Activated CD4-positive, alpha-beta T cell treated with anti-CD3 and anti-CD28 coated beads, Interleukin-2, Interleukin-4, amounts not matched to agents 100 ng/mL and 50 ng/mL, durations not matched to agents 16 hours and 8 hours (primary cell): ENCODE measurements around the gene P2RX5.
"Not testable (repeated sequence)": the region's sequence is repeated elsewhere in the genome, so short reads cannot be mapped to it uniquely, and the experiment has no call there.

Experiments
- DNase-seq: peaks from one replicate; pipeline ENCODE4 v3.0.0-alpha.2; 2020; ENCODE audit warnings: low spot score

P2RX5 gene

GRCh38 chr17:3695723-3696411 is at the start of gene P2RX5:
Gene P2RX5 (minus strand): TSS chr17:3696155. CDS start chr17:3696005, 150 bp downstream.
- DNase-seq, result peak; percentile 69

- DNase-seq, result no peak
Measured at GRCh38 chr17:3745071-3745470, 49.1 kb upstream of the P2RX5 start.

- DNase-seq, result no peak
Measured at GRCh38 chr17:3744014-3744413, 48.1 kb upstream of the P2RX5 start.

- peak; percentile 56 for DNase-seq
Measured at GRCh38 chr17:3740611-3741073, 44.7 kb upstream of the P2RX5 start.

- no peak for DNase-seq
Measured at GRCh38 chr17:3739422-3740124, 43.6 kb upstream of the P2RX5 start.

GRCh38 chr17:3738562-3739295 is 42.8 kb upstream of the P2RX5 start:
- DNase-seq, result peak; percentile 71

- DNase-seq, result no peak
Measured at GRCh38 chr17:3735515-3735914, 39.6 kb upstream of the P2RX5 start.

GRCh38 chr17:3734911-3735276 is 38.9 kb upstream of the P2RX5 start:
- DNase-seq, result not testable (repeated sequence)

- no peak for DNase-seq
Measured at GRCh38 chr17:3732210-3732621, 36.3 kb upstream of the P2RX5 start.

- no peak for DNase-seq
Measured at GRCh38 chr17:3730881-3731429, 35.0 kb upstream of the P2RX5 start.

GRCh38 chr17:3729881-3730280 is 33.9 kb upstream of the P2RX5 start:
- DNase-seq, result no peak

GRCh38 chr17:3728099-3728498 is 32.1 kb upstream of the P2RX5 start:
- not testable (repeated sequence) for DNase-seq

- DNase-seq, result no peak
Measured at GRCh38 chr17:3727041-3727440, 31.1 kb upstream of the P2RX5 start.

- no peak for DNase-seq
Measured at GRCh38 chr17:3724378-3725077, 28.6 kb upstream of the P2RX5 start.

GRCh38 chr17:3723556-3724377 is 27.8 kb upstream of the P2RX5 start, which contains the start of gene HASPIN:
Gene HASPIN (plus strand): TSS chr17:3723903. CDS start chr17:3723936, 33 bp downstream.
- DNase-seq, result peak; percentile 96

- DNase-seq, result no peak
Measured at GRCh38 chr17:3723188-3723555, 27.2 kb upstream of the P2RX5 start.

GRCh38 chr17:3722716-3723115 is 26.8 kb upstream of the P2RX5 start:
- no peak for DNase-seq

GRCh38 chr17:3719265-3719664 is 23.3 kb upstream of the P2RX5 start:
- no peak for DNase-seq

- DNase-seq, result no peak
Measured at GRCh38 chr17:3718201-3718600, 22.2 kb upstream of the P2RX5 start.

GRCh38 chr17:3715296-3715695 is 19.3 kb upstream of the P2RX5 start:
- DNase-seq, result no peak
